Ascending aorta (tissue), 2 donors: ENCODE measurements around the gene MEA1. TPM values are rescaled to one million over a fixed set of nuclear protein-coding genes. Genes with fewer than 3 reads are reported as not detected.

ENCODE experiments used
- DNase-seq, 2 donors: peaks; one replicate each; pipeline ENCODE4 v3.0.0-alpha.2; 2019; ENCODE audit warnings: low spot score in 2 of 2
- H3K27ac ChIP-seq, 2 donors: fragments of 200-600 bp; sonication (generic); one replicate each; pipeline ENCODE4 v1.5.1; 2016 to 2017; ENCODE audit warnings: mild to moderate bottlenecking in 1 of 2
- H3K27me3 ChIP-seq: fragments of 200-600 bp; sonication (generic); one replicate; pipeline ENCODE4 v1.5.1; 2017
- H3K36me3 ChIP-seq, 2 donors: fragments of 200-600 bp; sonication (generic); one replicate each; pipeline ENCODE4 v1.5.1; 2016
- H3K4me1 ChIP-seq, 2 donors: fragments of 200-600 bp; sonication (generic); one replicate each; pipeline ENCODE4 v1.5.1; 2016 to 2017; ENCODE audit warnings: mild to moderate bottlenecking in 1 of 2
- H3K4me3 ChIP-seq, 2 donors: fragments of 200-600 bp; sonication (generic); one replicate each; pipeline ENCODE4 v1.5.1; 2016 to 2017; ENCODE audit warnings: mild to moderate bottlenecking in 1 of 2
- H3K9me3 ChIP-seq, 2 donors: fragments of 200-600 bp; sonication (generic); one replicate each; pipeline ENCODE4 v1.5.1; 2016
- CTCF ChIP-seq, 3 experiments: fragments of 200-600 bp in 2 of 3; fragments of 450-650 bp in 1 of 3; sonication (generic) in 2 of 3; IDR thresholded peaks; one replicate each; pipeline ENCODE4 v1.5.1; 2016 to 2019; ENCODE audit warnings: antibody characterized with exemption in 3 of 3, mild to moderate bottlenecking in 1 of 3, moderate library complexity in 1 of 3
- intact Hi-C: fragments of 100-400 bp; cut with DNase I; formaldehyde crosslinking; loops from one replicate; pipeline ENCODE4 v1.15.1; 2023
- total RNA-seq: library from RNA; depleted of rRNA; stranded (reverse); fragments of >200 nt; gene quantifications from one replicate; pipeline ENCODE4 v1.1.0, GENCODE V29; 2016

The MEA1 gene
- total RNA-seq, 1 donor from 2014 or later, result 61.1 TPM

- H3K4me3 ChIP-seq, result no peak overlapping the region
- DNase-seq, result no peak
- H3K36me3 ChIP-seq, result peaks cover 30 to 53% of the 10 kb centered on the region in 2 donors
- H3K27ac ChIP-seq, result no peak overlapping the region
- no peaks in the 10 kb centered on the region for H3K27me3 ChIP-seq
- no peak for TF ChIP-seq CTCF (IDR thresholded peaks at IDR 0.05)
- H3K4me1 ChIP-seq, result no peaks in the 10 kb centered on the region
- intact Hi-C loops, result no loop called here
- H3K9me3 ChIP-seq, result no peaks in the 10 kb centered on the region
Measured at GRCh38 chr6:42969431-42969830, 44.3 kb downstream of the MEA1 start.

DNA sequence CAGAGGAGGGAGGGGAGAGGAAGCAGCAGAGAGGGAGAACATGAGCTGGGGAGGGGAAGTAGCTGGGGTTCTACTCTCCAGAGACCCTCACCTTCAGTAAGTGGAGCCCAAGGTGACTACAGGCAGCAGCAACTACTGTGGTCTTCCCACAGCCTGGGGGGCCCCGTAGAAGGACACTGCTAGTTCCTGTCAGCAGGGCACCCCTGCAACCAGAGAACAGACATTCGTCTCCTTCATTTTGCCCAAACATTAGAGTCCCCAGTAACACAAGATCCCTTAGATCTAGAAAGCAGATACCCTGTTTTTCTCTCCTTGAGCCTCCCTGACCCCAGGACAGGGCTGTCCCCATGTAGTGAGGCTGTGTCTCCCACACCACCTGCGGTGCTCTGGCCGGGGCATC lies 45.0 kb downstream of the MEA1 start:
- no peaks in the 10 kb centered on the region for H3K27me3 ChIP-seq
- H3K4me3 ChIP-seq, result no peak overlapping the region
- intact Hi-C loops, result no loop called here
- DNase-seq, result no peak
- no peaks in the 10 kb centered on the region for H3K4me1 ChIP-seq
- TF ChIP-seq CTCF (IDR thresholded peaks at IDR 0.05), result no peak
- H3K9me3 ChIP-seq, result no peaks in the 10 kb centered on the region
- H3K27ac ChIP-seq, result no peak overlapping the region
- H3K36me3 ChIP-seq, result peaks cover 34 to 58% of the 10 kb centered on the region in 2 donors

GRCh38 chr6:42968126-42968701 lies 45.5 kb downstream of the MEA1 start:
- H3K4me3 ChIP-seq, result no peak overlapping the region
- intact Hi-C loops, result no loop called here
- no peaks in the 10 kb centered on the region for H3K27me3 ChIP-seq
- TF ChIP-seq CTCF (IDR thresholded peaks at IDR 0.05), result no peak
- H3K4me1 ChIP-seq, result no peaks in the 10 kb centered on the region
- no peaks in the 10 kb centered on the region for H3K9me3 ChIP-seq
- H3K27ac ChIP-seq, result no peak overlapping the region
- peaks cover 40 to 58% of the 10 kb centered on the region in 2 donors for H3K36me3 ChIP-seq
- no peak for DNase-seq

- intact Hi-C loops, result no loop called here
- Histone ChIP-seq H3K27me3 (no peaks in the 10 kb centered on the region), H3K9me3 (no peaks in the 10 kb centered on the region), H3K4me3 (no peak overlapping the region), H3K27ac (no peak overlapping the region), H3K4me1 (no peaks in the 10 kb centered on the region), H3K36me3 (peaks cover 40 to 59% of the 10 kb centered on the region in 2 donors)
- TF ChIP-seq CTCF (IDR thresholded peaks at IDR 0.05), result no peak
- DNase-seq, result no peak
Measured at GRCh38 chr6:42967228-42967627, 46.5 kb downstream of the MEA1 start.

- Histone ChIP-seq H3K27me3 (no peaks in the 10 kb centered on the region), H3K27ac (no peak overlapping the region), H3K9me3 (no peaks in the 10 kb centered on the region), H3K4me1 (no peaks in the 10 kb centered on the region), H3K4me3 (no peak overlapping the region), H3K36me3 (peaks cover 40 to 59% of the 10 kb centered on the region in 2 donors)
- intact Hi-C loops, result no loop called here
- no peak for TF ChIP-seq CTCF (IDR thresholded peaks at IDR 0.05)
- DNase-seq, result no peak
Measured at GRCh38 chr6:42966571-42966970, 47.2 kb downstream of the MEA1 start.
